Upper lobe of left lung (tissue), 4 donors: ENCODE measurements around the gene HSPG2.
"Not testable (repeated sequence)": the region's sequence is repeated elsewhere in the genome, so short reads cannot be mapped to it uniquely, and the experiment has no call there.

Experiments
- POLR2A ChIP-seq, 4 donors: fragments of 450-650 bp; IDR thresholded peaks; one replicate each; pipeline ENCODE4 v1.5.1; 2016 to 2017; ENCODE audit warnings: antibody characterized with exemption in 4 of 4, mild to moderate bottlenecking in 2 of 4
- TF ChIP-seq, protein P1 (sequence below), 6 experiments: fragments of 450-650 bp in 4 of 6; fragments of 200-600 bp in 2 of 6; sonication (generic) in 2 of 6; IDR thresholded peaks; one replicate each; pipeline ENCODE4 v1.5.1; 2016 to 2019; ENCODE audit warnings: antibody characterized with exemption in 6 of 6

DNA sequence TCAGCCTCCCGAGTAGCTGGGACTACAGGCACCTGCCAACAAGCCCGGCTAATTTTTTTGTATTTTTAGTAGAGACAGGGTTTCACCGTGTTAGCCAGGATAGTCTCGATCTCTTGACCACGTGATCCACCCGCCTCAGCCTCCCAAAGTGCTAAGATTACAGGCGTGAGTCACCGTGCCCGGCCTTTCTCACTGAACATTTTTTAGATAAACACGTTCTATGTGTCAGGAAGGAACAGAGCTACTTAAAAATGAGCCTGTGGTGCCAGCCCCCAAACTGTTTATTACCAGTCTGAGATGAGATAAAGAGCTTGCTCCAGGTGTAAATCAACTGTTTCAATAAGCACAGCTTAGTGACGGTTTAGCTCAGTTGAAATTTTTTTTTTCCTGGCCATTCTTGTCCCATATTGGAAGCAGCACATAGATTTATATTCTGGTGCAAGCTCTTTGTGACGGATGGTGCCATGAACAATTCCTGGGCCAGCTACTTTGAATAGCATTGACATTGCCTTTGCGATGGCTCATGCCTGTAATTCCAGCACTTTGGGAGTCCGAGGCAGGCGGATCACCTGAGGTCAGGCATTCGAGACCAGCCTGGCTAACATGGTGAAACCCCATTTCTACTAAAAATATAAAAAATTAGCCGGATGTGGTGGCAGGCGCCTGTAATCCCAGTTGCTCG, 6.0 kb upstream of the HSPG2 start:
- not testable (repeated sequence) for TF ChIP-seq POLR2A (IDR thresholded peaks at IDR 0.05)
- TF ChIP-seq, protein P1, sequence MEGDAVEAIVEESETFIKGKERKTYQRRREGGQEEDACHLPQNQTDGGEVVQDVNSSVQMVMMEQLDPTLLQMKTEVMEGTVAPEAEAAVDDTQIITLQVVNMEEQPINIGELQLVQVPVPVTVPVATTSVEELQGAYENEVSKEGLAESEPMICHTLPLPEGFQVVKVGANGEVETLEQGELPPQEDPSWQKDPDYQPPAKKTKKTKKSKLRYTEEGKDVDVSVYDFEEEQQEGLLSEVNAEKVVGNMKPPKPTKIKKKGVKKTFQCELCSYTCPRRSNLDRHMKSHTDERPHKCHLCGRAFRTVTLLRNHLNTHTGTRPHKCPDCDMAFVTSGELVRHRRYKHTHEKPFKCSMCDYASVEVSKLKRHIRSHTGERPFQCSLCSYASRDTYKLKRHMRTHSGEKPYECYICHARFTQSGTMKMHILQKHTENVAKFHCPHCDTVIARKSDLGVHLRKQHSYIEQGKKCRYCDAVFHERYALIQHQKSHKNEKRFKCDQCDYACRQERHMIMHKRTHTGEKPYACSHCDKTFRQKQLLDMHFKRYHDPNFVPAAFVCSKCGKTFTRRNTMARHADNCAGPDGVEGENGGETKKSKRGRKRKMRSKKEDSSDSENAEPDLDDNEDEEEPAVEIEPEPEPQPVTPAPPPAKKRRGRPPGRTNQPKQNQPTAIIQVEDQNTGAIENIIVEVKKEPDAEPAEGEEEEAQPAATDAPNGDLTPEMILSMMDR (IDR thresholded peaks at IDR 0.05) = not testable (repeated sequence)
